OCI-LY3 (cell line): ENCODE results near the gene GPR42.

ENCODE experiments used
- EZH2phosphoT487 ChIP-seq: fragments of 200-600 bp; shearing (Covaris generic); IDR thresholded peaks from 2 replicates; pipeline ENCODE4 v1.6.1; 2018; ENCODE audit warnings: antibody characterized with exemption, mixed run types, low read depth
- TF ChIP-seq, protein P1 (sequence below): fragments of 200-600, 300-600 bp; sonication (generic); IDR thresholded peaks from 2 replicates; pipeline ENCODE4 v1.5.1; 2014; ENCODE audit warnings: antibody characterized with exemption, low read length, low read depth

DNA sequence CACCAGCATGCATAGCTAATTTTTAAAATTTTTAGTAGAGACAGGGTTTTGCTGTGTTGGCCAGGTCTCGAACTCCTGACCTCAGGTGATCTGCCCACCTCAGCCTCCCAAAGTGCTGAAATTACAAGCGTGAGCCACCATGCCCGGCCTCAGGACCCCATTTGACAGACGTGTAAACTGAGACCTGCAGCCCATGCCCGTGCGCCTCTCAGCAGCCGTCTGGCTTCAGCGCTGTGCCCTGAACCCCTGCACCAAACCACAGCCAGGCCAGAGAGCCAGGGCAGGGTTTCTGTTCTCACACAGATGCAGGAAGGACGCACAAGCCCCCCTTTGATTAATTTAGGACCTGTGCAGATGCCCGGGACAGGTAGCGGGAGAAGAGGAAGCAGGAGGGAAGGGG lies 30.4 kb upstream of the GPR42 start:
- TF ChIP-seq, protein P1, sequence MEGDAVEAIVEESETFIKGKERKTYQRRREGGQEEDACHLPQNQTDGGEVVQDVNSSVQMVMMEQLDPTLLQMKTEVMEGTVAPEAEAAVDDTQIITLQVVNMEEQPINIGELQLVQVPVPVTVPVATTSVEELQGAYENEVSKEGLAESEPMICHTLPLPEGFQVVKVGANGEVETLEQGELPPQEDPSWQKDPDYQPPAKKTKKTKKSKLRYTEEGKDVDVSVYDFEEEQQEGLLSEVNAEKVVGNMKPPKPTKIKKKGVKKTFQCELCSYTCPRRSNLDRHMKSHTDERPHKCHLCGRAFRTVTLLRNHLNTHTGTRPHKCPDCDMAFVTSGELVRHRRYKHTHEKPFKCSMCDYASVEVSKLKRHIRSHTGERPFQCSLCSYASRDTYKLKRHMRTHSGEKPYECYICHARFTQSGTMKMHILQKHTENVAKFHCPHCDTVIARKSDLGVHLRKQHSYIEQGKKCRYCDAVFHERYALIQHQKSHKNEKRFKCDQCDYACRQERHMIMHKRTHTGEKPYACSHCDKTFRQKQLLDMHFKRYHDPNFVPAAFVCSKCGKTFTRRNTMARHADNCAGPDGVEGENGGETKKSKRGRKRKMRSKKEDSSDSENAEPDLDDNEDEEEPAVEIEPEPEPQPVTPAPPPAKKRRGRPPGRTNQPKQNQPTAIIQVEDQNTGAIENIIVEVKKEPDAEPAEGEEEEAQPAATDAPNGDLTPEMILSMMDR: no peak
- no peak for TF ChIP-seq EZH2phosphoT487
